HG03095 (cell line): ENCODE data around the gene MS4A5.
A peak's percentile ranks its signal among the peaks of the same experiment; 100 is the strongest.
"Not testable (repeated sequence)": the region's sequence is repeated elsewhere in the genome, so short reads cannot be mapped to it uniquely, and the experiment has no call there.

Source experiments
- ATAC-seq: cut with Tn5 transposase; IDR thresholded peaks from one replicate; pipeline ENCODE4 v1.9.1; 2021; ENCODE audit warnings: moderate library complexity; ENCODE audit not compliant: unreplicated experiment

MS4A5 gene, protein sequence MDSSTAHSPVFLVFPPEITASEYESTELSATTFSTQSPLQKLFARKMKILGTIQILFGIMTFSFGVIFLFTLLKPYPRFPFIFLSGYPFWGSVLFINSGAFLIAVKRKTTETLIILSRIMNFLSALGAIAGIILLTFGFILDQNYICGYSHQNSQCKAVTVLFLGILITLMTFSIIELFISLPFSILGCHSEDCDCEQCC

DNA sequence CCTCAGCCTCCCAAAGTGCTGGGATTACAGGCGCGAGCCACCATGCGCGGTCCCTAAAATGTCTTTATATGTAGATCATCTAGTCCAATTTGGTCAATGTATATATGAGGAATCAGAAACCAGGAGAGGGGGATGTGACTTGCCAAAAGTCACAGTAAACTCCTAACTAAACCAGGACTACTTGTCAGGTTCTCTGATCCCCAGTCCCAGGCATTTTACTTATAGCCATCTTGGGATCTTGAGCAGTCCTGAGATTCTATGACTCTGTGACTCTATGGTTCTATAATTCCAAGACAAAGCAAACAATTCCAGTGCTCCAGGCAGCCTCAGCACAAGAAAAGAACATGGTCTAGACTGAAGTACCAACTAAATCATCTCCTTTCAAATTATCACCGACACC is at the start of gene MS4A5:
Gene MS4A5, plus strand, starts transcription at position 301 of the 400 bp plus-strand sequence. CDS start 103 bp downstream, outside the sequence.
- no peak for ATAC-seq

DNA sequence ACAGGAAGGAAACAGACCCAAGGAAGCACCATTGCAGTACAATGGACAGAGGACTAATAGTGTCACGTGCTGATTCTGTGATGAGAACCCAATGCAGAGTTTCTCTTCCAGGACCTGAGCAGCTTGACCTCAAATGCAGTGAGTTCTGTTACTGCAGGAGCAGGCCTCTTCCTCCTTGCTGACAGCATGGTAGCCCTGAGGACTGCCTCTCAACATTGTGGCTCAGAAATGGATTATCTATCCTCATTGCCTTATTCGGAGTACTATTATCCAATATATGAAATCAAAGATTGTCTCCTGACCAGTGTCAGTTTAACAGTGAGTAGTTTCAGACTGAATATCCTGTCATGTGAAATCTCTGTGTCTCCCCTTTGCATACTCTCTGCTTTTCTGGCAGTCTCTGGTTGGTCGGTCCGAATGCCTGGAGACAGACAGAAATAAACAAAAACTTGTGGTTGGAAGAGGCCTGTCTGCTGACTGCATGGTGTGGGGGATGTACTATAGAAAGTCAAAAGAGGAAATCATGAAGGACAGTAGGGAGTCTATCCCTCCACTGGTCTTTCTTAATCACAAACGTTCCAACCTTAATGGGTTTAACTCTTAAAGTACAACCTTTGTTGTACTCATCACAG is 40.0 kb upstream of the MS4A5 start:
- ATAC-seq, result peak; percentile 95

DNA sequence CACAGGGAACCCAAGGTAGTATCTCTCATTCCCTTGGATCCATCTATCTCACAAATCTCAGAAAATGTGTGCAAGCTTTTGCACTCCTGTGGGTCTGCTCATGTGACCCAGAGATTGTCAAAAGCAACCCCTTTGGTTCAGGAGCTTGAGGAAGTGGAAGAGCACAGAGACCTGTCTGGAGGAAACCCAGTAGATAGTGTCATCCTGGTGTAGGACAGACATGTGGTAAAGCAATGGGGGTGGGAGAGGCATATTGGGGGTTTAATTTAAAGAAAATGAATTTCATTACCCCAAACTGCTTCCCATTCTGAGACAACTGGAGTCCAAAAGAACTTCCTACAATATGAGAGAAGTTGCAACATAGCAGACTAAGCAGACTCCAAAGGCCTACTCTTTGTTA is 39.0 kb upstream of the MS4A5 start:
- ATAC-seq, result no peak

DNA sequence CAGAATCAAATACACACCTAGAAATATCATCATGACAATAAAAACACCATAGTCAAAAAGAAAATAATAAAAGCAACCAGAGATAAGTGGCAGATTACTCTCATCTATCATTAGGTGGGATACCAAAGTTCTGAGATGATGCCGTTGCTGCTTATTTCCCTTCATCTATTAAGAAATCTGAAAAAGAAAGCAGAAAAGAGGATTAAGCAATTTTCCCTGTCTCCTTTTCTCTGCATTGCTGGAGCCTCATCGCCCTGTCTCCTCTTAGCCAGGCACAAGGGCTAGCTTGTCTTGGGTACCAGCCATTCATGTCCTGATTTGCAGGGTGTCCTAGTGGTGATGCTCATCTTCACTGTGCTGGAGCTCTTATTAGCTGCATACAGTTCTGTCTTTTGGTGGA is 37.0 kb upstream of the MS4A5 start:
- ATAC-seq, result no peak

DNA sequence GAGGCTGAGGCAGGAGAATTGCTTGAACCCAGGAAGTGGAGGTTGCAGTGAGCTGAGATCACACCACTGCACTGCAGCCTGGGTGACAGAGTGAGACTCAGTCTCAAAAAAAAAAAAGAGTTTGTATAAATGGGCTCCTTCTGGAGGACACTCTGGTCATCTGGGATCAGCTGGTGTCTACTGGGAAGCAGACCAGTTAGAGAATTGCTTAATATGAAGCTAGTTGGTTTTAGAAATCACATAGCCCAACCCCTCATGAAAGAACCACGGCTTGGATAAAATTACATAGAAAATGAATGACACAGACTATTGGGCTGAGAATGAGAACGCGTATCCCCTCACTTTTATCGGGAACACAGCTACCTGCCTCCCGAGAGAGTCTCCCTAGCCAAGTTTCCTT is 36.4 kb upstream of the MS4A5 start:
- no peak for ATAC-seq

DNA sequence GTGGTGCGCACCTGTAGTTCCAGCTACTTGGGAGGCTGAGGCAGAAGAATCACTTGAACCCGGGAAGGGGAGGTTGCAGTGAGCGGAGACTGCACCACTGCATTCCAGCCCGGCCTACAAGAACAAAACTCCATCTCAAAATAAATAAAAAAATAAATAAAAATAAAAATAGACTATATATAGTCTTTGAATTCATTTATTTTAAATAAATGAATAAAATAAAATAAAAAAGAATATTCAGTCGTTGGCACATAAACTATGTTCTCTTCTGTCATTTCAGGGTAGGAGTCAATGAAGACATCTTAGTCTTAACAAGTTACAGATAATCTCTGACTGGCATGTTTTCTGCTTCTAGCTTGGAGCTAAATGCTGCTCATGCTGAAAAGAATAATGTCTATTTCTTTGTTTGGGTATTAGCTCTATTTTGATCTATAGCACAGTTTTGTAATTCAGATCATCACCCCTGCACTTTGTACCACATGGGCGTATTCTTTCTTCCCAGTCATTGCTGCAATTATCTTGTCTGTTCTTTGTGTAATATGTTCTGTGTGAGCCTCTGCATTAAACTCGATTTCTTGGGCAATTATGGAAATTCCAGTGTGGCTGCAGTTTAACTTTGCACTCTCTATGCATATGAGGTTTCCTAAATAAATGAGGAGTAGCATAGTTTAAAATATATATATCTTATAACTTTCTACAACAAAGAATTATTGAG is 34.5 kb upstream of the MS4A5 start:
- ATAC-seq, result no peak

DNA sequence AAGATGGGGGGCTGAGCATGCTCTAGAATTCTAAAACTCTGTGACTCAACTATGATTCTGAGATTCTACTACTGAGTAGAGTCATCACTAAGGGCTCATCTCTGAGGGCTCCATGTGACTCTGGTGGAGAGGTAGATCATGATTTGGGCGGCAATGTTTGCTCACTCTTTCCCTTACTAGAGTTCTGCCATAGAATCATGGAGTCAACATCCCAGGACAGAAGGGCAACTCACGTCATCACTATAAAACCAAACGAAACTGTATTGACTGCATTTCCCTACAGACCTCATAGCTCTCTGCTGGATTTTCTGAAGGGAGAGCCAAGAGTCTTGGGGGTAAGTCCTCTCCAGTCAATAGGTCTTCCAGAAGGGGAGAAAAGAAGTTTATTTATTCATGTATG is 33.0 kb upstream of the MS4A5 start, which contains the start of gene MS4A14:
Gene MS4A14, plus strand, starts transcription at position 78 of the 400 bp plus-strand sequence. Its CDS starts 120 bp downstream, at position 198.
- ATAC-seq, result peak; percentile 14

DNA sequence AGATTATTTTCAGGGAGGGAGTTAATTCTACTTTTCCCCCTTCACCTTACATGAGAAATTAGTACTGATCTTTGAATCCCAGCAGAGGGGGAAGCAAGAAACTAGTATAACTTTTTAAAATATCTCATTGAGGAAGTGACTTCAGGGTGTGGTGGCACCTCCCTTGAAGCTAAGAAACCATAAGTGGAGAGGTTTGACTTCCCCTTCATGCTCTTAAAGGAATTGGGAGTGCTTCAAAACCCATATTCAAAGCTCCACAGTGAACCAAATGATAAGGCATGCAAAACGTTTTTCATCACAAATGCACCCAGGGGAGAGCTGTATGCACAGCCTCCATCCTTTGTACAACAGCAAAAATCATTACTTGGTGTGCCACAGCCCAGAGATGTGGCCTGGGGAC is 32.6 kb upstream of the MS4A5 start:
- ATAC-seq, result peak; percentile 78

DNA sequence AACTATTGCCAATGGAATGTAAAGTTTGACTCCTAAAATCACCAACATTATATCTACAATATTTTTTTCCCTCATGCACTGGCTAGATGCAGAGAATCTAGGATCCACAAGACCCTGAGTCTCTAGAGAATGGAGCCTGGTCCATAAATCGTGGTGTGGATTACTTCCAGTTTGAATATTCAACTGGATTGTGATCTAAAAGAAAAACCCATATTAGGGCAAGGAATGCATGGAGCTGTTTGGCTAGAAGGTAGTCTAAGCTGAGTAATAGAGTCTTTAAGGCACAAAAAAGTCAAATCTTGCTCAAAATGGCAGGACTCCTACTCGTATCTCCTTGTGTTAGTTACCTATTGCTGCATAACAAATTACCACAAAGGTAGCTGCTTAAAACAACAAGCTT is 9.4 kb upstream of the MS4A5 start:
- ATAC-seq, result no peak

DNA sequence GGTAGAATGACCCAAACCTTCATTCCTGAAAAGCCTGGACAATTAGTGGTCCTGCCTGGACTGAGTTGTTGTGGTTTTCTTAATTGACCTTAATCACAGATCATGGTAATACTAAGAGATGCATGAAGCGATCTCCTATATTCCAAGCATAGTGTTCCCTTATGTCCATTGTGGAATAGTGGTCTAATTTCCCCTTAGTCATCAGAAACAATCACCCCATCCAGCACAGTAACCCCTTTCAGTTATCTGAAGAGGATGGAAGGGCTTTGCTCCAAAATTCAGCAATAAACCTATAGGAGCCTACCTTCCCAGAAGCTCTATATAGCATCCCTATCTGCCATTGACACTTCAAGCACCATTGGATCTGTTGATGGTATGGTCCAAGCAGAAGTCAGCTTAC is 6.8 kb upstream of the MS4A5 start:
- no peak for ATAC-seq

DNA sequence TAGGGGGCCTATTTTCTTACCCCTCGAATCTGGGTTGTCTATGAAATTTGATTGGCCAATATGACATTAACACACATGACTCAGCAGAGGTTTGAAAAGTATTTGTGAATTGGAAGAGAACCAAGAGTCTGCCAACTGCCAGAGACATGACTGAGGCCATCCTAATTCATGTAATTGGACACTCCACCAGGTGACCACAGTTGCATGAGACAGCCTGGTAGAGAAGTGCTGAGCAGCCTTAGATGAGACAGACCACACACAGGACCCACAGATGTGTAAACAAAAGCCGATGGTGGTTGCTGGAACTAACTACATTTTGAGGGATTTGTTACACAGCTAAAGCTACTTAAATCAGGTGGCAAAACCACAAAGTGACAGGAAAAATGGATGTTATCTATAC is 855 bp upstream of the MS4A5 start:
- no peak for ATAC-seq

DNA sequence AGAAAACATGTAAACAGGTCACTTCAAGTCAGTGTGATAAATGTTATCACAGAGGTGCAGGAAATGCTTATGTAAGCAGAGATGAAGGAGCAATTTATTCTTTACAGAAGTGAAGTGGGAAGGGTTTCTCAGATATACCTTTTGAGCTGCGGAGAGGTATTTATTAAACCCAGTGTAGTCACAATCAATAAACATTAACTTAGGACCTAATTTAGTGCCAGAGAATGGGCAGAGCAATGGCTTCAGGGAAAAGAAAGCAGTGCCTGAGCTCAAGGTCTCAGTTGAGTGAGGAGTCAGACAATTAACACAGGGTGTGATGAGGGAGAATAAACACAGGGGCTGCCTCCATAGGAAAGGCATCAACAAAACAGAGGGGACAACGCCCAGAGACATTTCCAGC is 1.9 kb downstream of the MS4A5 start:
- ATAC-seq, result no peak

DNA sequence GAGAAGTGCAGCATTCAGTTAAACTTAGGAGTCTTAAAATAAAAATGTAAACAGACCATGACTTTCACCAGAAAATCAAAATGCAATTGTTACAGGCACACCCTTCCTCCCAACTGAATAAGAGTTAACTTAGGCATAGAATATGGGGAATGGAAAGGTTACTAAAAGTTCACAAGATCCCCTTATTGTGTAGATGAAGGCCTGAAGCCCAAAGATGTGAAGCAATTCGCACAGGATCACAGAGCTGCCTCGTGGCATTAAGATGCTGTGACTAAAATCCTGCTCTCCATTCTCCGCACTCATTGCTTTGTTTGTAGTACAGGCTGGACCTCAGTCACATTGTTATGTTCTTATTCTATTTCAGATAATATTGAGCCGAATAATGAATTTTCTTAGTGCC is 4.0 kb downstream of the MS4A5 start:
- ATAC-seq, result no peak

DNA sequence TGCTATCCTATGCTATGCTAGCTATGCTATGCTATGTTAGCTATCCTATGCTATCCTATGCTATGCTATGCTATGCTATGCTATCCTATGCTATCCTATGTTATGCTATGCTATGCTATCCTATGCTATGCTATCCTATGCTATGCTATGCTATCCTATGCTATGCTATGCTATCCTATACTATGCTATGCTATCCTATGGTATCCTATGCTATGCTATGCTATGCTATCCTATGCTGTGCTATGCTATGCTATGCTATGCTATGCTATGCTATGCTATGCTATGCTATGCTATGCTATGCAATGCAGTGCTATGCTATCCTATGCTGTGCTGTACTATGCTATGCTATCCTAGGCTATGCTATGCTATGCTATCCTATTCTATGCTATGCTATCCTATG is 17.7 kb downstream of the MS4A5 start:
- ATAC-seq, result no peak

DNA sequence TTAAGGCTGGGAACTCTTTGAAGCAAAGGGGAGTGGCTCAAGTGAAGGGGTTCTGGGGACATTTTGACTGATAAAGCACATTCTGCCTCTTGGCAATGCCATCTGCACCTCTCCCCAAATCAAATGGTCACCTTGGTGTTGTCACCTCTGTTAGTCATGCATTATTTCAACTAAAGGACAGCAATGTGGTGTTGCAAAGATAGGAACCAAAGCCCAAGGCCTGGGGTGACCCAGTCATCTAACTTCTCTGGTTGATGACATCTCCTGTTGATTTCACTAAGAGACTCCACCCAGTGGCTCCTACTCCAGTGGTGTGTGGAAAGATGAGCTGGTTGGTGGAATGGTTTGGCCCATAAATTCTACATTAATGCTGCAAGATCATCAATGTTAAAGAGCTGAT is 18.5 kb downstream of the MS4A5 start:
- ATAC-seq, result no peak

DNA sequence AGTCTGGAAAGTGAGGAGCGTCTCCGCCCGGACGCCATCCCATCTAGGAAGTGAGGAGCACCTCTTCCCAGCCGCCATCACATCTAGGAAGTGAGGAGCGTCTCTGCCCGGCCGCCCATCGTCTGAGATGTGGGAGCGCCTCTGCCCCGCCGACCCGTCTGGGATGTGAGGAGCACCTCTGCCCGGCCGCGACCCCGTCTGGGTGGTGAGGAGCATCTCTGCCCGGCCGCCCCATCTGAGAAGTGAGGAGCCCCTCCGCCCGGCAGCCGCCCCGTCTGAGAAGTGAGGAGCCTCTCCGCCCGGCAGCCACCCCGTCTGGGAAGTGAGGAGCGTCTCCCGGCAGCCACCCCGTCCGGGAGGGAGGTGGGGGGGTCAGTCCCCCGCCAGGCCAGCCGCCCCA is 21.8 kb downstream of the MS4A5 start:
- not testable (repeated sequence) for ATAC-seq

DNA sequence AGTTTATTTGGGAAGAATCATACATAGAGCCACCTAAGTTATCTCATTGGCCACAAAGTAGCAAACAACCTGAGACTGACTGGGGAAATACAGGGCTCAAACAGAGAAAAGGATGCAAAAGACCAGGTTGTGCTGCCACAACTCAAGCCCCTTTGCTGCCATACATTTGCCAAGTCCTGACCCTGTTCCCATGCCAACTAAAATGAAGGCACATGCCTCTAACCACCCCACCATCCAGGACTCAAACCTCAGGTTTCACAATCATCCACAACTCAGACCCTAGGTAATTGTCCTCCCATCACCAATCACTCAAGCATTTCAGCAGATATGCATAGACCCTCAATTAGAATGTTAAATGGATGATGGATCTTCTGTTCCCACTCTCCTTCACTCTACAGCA is 24.8 kb downstream of the MS4A5 start:
- ATAC-seq, result no peak

DNA sequence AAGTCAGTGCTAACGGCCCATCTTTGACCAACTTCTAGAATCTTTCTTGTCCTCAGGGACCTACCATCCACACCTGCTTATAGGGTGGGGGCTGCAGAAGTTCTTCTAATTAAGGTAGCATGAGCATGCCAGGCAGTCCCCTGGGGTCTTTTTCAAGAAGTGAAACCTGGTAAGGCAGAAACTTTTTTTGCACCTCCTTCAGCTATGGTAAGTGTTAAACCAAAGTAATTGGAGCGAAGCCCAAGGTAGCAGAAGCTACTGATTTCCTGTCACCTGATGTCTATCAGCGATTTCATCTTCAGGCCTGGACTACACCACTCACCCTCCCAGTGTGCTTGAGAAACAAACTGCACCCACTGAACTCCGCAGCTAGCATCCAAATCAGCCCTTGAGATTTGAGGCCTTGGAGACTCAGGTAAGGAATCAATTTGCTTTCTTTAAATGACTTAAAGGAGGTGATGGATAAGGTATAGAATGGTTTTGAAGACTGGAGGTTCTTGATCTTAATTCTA is 26.2 kb downstream of the MS4A5 start, which contains the start of gene MS4A1:
Gene MS4A1, plus strand, starts transcription at position 317 of the 512 bp plus-strand sequence. CDS start 6,528 bp downstream, outside the sequence.
- peak; percentile 80 for ATAC-seq

DNA sequence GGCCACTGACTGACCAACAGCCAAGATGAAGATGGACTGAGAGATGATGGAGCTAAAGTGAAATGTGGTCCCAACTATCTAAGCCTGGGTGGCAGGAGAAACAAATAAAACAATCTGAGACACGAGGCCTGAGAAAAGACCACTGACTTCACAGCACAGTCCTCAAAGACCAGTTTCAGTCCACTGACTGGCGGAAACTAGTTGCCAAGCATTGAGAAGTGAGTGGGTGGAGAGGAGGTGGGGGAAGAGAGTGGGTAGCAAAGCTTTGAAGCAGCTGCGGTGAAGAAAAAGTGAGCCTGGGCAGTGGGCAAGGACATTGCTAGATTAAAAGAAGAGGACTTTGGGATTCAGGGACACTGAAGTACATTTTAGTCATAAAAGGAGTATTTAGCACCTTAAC is 28.2 kb downstream of the MS4A5 start:
- peak; percentile 44 for ATAC-seq

DNA sequence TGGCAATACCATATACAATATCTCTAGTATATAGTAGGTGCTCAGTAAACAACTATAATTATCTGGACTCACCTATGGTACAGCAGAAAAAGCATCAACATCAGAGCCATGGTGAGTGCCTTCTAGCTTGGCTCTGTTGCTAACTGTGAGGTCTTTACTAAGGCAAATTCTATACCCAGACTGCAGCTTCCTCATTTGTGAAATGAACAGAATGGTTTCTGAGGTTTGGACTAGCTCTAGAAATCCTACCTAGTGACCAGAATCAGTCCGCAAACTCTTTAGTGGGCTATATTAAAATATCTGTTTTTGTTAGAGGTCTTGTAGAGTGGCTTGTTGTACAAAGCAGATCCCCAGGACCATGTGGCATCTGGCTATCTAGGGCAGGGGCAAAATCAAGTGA is 30.0 kb downstream of the MS4A5 start:
- no peak for ATAC-seq

DNA sequence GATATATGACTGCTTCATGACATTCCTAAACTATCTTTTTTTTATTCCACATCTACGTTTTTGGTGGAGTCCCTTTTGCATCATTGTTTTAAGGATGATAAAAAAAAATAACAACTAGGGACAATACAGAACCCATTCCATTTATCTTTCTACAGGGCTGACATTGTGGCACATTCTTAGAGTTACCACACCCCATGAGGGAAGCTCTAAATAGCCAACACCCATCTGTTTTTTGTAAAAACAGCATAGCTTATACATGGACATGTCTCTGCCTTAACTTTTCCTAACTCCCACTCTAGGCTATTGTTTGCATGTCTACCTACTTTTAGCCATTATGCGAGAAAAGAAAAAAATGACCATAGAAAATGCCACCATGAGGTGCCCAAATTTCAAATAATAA is 39.5 kb downstream of the MS4A5 start:
- ATAC-seq, result no peak

DNA sequence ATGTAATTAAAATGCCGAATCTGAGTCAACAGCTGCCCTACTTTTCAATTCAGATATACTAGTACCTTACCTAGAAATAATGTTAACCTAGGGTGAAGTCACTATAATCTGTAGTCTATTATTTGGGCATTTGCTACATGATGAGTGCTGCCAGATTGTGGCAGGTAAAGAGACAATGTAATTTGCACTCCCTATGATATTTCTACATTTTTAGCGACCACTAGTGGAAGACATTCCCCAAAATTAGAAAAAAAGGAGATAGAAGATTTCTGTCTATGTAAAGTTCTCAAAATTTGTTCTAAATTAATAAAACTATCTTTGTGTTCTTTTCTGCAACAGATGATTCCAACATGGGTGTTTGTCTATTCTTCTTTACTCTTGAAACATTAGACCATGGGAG is 40.4 kb downstream of the MS4A5 start:
- ATAC-seq, result no peak
